Measurements from ENCODE around the gene MED4.
"Not testable (repeated sequence)": the region's sequence is repeated elsewhere in the genome, so short reads cannot be mapped to it uniquely, and the experiment has no call there.

Gene MED4

GRCh38 chr13:48094404-48094780, 512 bp downstream of the MED4 start:
- no peak for DNase-seq (ENCODE audit: low read depth)

- DNase-seq (ENCODE audit: low read depth) = no peak
Observed at GRCh38 chr13:48093588-48093987, 1.3 kb downstream of the MED4 start.

- DNase-seq (ENCODE audit: low read depth) = no peak
Observed at GRCh38 chr13:48086272-48086671, 8.6 kb downstream of the MED4 start.

GRCh38 chr13:48081739-48082138, 13.2 kb downstream of the MED4 start:
- no peak for DNase-seq (ENCODE audit: low read depth)

GRCh38 chr13:48078251-48078656, 16.6 kb downstream of the MED4 start:
- no peak for DNase-seq (ENCODE audit: low read depth)

GRCh38 chr13:48074006-48074405, 20.9 kb downstream of the MED4 start:
- no peak for DNase-seq (ENCODE audit: low read depth)

- DNase-seq (ENCODE audit: low read depth) = no peak
Observed at GRCh38 chr13:48072787-48073186, 22.1 kb downstream of the MED4 start.

GRCh38 chr13:48072304-48072703, 22.6 kb downstream of the MED4 start:
- no peak for DNase-seq (ENCODE audit: low read depth)

- no peak for DNase-seq (ENCODE audit: low read depth)
Observed at GRCh38 chr13:48070942-48071341, 24.0 kb downstream of the MED4 start.

- DNase-seq (ENCODE audit: low read depth) = no peak
Observed at GRCh38 chr13:48069573-48069972, 25.3 kb downstream of the MED4 start.

GRCh38 chr13:48068952-48069351, 26.0 kb downstream of the MED4 start:
- DNase-seq (ENCODE audit: low read depth) = no peak

- no peak for DNase-seq (ENCODE audit: low read depth)
Observed at GRCh38 chr13:48068036-48068435, 26.9 kb downstream of the MED4 start.

- DNase-seq (ENCODE audit: low read depth) = no peak
Observed at GRCh38 chr13:48066310-48066989, 28.5 kb downstream of the MED4 start.

- DNase-seq (ENCODE audit: low read depth) = not testable (repeated sequence)
Observed at GRCh38 chr13:48059951-48060350, 35.0 kb downstream of the MED4 start.

GRCh38 chr13:48058536-48058935, 36.4 kb downstream of the MED4 start:
- not testable (repeated sequence) for DNase-seq (ENCODE audit: low read depth)

GRCh38 chr13:48055712-48056111, 39.2 kb downstream of the MED4 start:
- no peak for DNase-seq (ENCODE audit: low read depth)

GRCh38 chr13:48054601-48055000, 40.3 kb downstream of the MED4 start:
- DNase-seq (ENCODE audit: low read depth) = no peak

- DNase-seq (ENCODE audit: low read depth) = no peak
Observed at GRCh38 chr13:48050550-48050949, 44.4 kb downstream of the MED4 start.

- DNase-seq (ENCODE audit: low read depth) = no peak
Observed at GRCh38 chr13:48043789-48044503, 51.0 kb downstream of the MED4 start.

GRCh38 chr13:48042894-48043293, 52.0 kb downstream of the MED4 start:
- no peak for DNase-seq (ENCODE audit: low read depth)

GRCh38 chr13:48040896-48041295, 54.0 kb downstream of the MED4 start:
- no peak for DNase-seq (ENCODE audit: low read depth)

- DNase-seq (ENCODE audit: low read depth) = no peak
Observed at GRCh38 chr13:48040049-48040448, 54.9 kb downstream of the MED4 start.

- DNase-seq (ENCODE audit: low read depth) = no peak
Observed at GRCh38 chr13:48038761-48039160, 56.1 kb downstream of the MED4 start.
